ENCODE data around the gene CLSTN2.

GRCh38 chr3:139937674-139938279 lies 2.8 kb downstream of the CLSTN2 start:
- TF ChIP-seq SRF (IDR thresholded peaks at IDR 0.05; ENCODE audit: low read depth) (no peak), CTCF (IDR thresholded peaks at IDR 0.05 in 2 of 3, conservative IDR thresholded peaks at IDR 0.05 in 1 of 3; ENCODE audit: borderline replicate concordance in 1 of 3, insufficient read depth in 1 of 3, low read depth in 2 of 3, low read length in 2 of 3) (peak; percentile 59 to 77 (median 76)), POLR2AphosphoS5 (IDR thresholded peaks at IDR 0.05; ENCODE audit: low read depth, low read length) (no peak), CEBPB (IDR thresholded peaks at IDR 0.05; ENCODE audit: low read depth) (no peak), SIN3A (IDR thresholded peaks at IDR 0.05; ENCODE audit: low read depth) (no peak), EZH2 (IDR thresholded peaks at IDR 0.05) (no peak), POLR2A (IDR thresholded peaks at IDR 0.05; ENCODE audit: borderline replicate concordance, extremely low read depth, insufficient read depth, insufficient read length) (no peak), YY1 (IDR thresholded peaks at IDR 0.05; ENCODE audit: extremely low read depth, insufficient replicate concordance, low read depth, low read length) (no peak), RAD21 (IDR thresholded peaks at IDR 0.05; ENCODE audit: low read depth) (peak; percentile 72)

Measured in HCT116 (cell line).